Measurements from ENCODE around the gene TGM2. TPM values are rescaled to one million over a fixed set of nuclear protein-coding genes. Genes with fewer than 3 reads are reported as not detected.

TGM2 gene
- total RNA-seq, 1 experiment from 2014 or later: 113 TPM

DNA sequence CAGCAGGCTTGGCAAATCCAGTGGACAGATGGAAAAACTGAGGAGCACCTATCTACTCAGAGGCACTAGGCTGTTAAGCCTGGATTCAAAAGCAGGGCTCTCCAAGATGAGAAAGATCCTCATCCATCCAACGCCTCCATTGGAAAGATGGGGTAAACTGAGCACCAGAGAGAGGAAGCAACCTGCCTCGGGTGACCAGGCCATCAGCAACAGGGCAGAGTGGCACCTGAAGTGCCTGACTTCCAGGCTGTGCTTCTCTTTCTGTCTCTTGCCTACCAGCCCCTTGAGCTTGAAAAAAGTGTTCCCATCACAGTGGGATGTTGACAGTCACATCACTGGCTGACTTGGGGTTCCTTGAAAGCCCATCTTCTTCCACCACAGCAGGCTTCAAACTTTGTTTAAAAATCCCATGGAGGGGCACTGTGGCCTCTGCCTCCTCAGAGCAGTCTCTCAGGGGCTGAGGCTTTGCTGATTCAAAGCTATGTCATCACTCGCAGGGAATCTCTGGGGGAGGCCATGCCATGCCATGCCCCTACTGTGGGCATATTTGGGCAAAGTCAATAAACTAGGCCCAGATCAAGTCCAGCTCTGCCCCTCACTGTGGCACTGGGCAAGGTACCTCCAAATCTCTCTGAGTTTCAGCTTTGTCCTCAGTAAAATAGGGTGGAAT, 44.8 kb upstream of the TGM2 start:
- TF ChIP-seq TCF7L2 (IDR thresholded peaks at IDR 0.05; ENCODE audit: low read depth, low read length) (no peak), SIN3A (IDR thresholded peaks at IDR 0.05; ENCODE audit: borderline replicate concordance, insufficient read depth, low read depth, low read length) (no peak), POLR2AphosphoS5 (IDR thresholded peaks at IDR 0.05; ENCODE audit: low read depth, low read length) (no peak)
- TF ChIP-seq, protein P1, sequence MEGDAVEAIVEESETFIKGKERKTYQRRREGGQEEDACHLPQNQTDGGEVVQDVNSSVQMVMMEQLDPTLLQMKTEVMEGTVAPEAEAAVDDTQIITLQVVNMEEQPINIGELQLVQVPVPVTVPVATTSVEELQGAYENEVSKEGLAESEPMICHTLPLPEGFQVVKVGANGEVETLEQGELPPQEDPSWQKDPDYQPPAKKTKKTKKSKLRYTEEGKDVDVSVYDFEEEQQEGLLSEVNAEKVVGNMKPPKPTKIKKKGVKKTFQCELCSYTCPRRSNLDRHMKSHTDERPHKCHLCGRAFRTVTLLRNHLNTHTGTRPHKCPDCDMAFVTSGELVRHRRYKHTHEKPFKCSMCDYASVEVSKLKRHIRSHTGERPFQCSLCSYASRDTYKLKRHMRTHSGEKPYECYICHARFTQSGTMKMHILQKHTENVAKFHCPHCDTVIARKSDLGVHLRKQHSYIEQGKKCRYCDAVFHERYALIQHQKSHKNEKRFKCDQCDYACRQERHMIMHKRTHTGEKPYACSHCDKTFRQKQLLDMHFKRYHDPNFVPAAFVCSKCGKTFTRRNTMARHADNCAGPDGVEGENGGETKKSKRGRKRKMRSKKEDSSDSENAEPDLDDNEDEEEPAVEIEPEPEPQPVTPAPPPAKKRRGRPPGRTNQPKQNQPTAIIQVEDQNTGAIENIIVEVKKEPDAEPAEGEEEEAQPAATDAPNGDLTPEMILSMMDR (IDR thresholded peaks at IDR 0.05): no peak
- TF ChIP-seq, protein P2, sequence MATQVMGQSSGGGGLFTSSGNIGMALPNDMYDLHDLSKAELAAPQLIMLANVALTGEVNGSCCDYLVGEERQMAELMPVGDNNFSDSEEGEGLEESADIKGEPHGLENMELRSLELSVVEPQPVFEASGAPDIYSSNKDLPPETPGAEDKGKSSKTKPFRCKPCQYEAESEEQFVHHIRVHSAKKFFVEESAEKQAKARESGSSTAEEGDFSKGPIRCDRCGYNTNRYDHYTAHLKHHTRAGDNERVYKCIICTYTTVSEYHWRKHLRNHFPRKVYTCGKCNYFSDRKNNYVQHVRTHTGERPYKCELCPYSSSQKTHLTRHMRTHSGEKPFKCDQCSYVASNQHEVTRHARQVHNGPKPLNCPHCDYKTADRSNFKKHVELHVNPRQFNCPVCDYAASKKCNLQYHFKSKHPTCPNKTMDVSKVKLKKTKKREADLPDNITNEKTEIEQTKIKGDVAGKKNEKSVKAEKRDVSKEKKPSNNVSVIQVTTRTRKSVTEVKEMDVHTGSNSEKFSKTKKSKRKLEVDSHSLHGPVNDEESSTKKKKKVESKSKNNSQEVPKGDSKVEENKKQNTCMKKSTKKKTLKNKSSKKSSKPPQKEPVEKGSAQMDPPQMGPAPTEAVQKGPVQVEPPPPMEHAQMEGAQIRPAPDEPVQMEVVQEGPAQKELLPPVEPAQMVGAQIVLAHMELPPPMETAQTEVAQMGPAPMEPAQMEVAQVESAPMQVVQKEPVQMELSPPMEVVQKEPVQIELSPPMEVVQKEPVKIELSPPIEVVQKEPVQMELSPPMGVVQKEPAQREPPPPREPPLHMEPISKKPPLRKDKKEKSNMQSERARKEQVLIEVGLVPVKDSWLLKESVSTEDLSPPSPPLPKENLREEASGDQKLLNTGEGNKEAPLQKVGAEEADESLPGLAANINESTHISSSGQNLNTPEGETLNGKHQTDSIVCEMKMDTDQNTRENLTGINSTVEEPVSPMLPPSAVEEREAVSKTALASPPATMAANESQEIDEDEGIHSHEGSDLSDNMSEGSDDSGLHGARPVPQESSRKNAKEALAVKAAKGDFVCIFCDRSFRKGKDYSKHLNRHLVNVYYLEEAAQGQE (IDR thresholded peaks at IDR 0.05; ENCODE audit: insufficient read depth in 1 of 2, low read depth in 2 of 2, low read length in 1 of 2): no peak
- in situ Hi-C loops (cut with HindIII; ENCODE audit: low pct_unique_long_range_greater_than_20kb, low sequenced_read_pairs): no loop called here
- Histone ChIP-seq H3K9me3 (ENCODE audit: control insufficient read depth, insufficient read depth, low read depth, low read length) (no peaks in the 10 kb centered on the region), H3K4me3 (ENCODE audit: low read depth in 2 of 2, low read length in 2 of 2) (no peak overlapping the region), H3K27me3 (ENCODE audit: control insufficient read depth, insufficient read depth, low read length) (no peaks in the 10 kb centered on the region), H3K36me3 (ENCODE audit: control insufficient read depth, insufficient read depth, low read length) (no peaks in the 10 kb centered on the region), H3K27ac (ENCODE audit: low read length) (no peak overlapping the region), H3K4me1 (ENCODE audit: control insufficient read depth, insufficient read depth, low read length) (no peaks in the 10 kb centered on the region)
- CTCF ChIA-PET: no interaction called here
- POLR2A ChIA-PET: no interaction called here
- no peak for ATAC-seq
- intact Hi-C loops (cut with micrococcal nuclease; ENCODE audit: unreplicated experiment): no loop called here
- DNase-seq (ENCODE audit: low read depth, low spot score): no peak
- BruUV-seq (replicated peaks): no TSS peak

DNA sequence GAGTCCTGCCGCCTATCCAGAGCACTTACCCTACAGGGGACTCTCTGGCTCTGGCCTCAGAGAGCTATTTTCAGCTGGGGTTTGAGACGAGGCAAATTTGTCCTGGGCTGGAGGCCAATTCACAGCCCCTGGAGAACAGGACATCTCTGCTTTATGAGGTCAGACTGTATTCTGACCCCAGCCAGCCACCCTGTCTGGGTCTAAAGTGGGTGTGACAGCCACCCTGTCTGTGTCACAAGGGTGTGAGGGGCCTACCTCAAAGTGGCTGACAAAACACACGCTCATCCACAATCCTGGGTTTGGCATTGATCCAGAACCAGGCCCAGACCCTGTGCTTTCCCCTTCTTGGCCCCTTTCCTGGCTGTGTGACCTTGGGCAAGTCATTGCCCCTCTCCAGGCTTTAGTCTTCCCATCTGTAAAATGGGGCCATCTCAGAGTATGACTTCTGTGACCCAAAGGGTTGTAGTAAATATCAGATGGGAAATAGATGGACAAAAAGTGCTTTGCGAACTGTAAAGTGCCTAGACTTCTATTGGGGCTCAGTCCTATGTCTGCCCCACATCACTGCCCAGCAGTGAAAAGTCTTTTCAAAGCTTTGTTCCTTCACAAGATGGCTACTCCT, 44.1 kb upstream of the TGM2 start:
- Histone ChIP-seq H3K27ac (ENCODE audit: low read length) (no peak overlapping the region), H3K36me3 (ENCODE audit: control insufficient read depth, insufficient read depth, low read length) (no peaks in the 10 kb centered on the region), H3K9me3 (ENCODE audit: control insufficient read depth, insufficient read depth, low read depth, low read length) (no peaks in the 10 kb centered on the region), H3K27me3 (ENCODE audit: control insufficient read depth, insufficient read depth, low read length) (no peaks in the 10 kb centered on the region), H3K4me1 (ENCODE audit: control insufficient read depth, insufficient read depth, low read length) (no peaks in the 10 kb centered on the region), H3K4me3 (ENCODE audit: low read depth in 2 of 2, low read length in 2 of 2) (no peak overlapping the region)
- CTCF ChIA-PET: interaction anchor here (0.5 kb wide), 1 partner anchor 192 kb away, joined by 7 read pairs; no protein-coding TSS in a partner anchor
- no peak for DNase-seq (ENCODE audit: low read depth, low spot score)
- no TSS peak for BruUV-seq (replicated peaks)
- in situ Hi-C loops (cut with HindIII; ENCODE audit: low pct_unique_long_range_greater_than_20kb, low sequenced_read_pairs): no loop called here
- POLR2A ChIA-PET: no interaction called here
- no peak for TF ChIP-seq SIN3A (IDR thresholded peaks at IDR 0.05; ENCODE audit: borderline replicate concordance, insufficient read depth, low read depth, low read length)
- no peak for TF ChIP-seq TCF7L2 (IDR thresholded peaks at IDR 0.05; ENCODE audit: low read depth, low read length)
- TF ChIP-seq, protein P2 (IDR thresholded peaks at IDR 0.05; ENCODE audit: insufficient read depth in 1 of 2, low read depth in 2 of 2, low read length in 1 of 2): no peak
- TF ChIP-seq, protein P1 (IDR thresholded peaks at IDR 0.05): no peak
- no peak for TF ChIP-seq POLR2AphosphoS5 (IDR thresholded peaks at IDR 0.05; ENCODE audit: low read depth, low read length)
- ATAC-seq: no peak
- intact Hi-C loops (cut with micrococcal nuclease; ENCODE audit: unreplicated experiment): no loop called here
